ENCODE data around the gene NFE2L1. TPM values are rescaled to one million over a fixed set of nuclear protein-coding genes. Genes with fewer than 3 reads are reported as not detected.
A peak's percentile ranks its signal among the peaks of the same experiment; 100 is the strongest.

The NFE2L1 gene
- total and polyA plus RNA-seq, 2 of the 8 experiments (the other 6 are each of a cell fraction or from before 2014, with no cell fraction given), result 140 to 143 TPM

GRCh38 chr17:48106802-48107136, 58.6 kb downstream of the NFE2L1 start:
- 81% methylated on average over 13 of the region's 13 CpGs; no CpG with 5 or more reads in 1 of the 2 experiments for WGBS, 2 experiments (ENCODE audit: extremely low coverage in 1 of 2, insufficient coverage in 1 of 2, insufficient read length in 1 of 2, insufficient replicate concordance in 2 of 2, low coverage in 1 of 2, low lambda C conversion rate in 2 of 2, missing lambda C conversion rate in 1 of 2)
- CTCF ChIA-PET (ENCODE audit: partially characterized antibody), result interaction anchor here (0.9 to 6.0 kb wide), 9 partner anchors 10 to 111 kb away, joined by 3 to 33 read pairs (median 11); no protein-coding TSS in a partner anchor
- no peak for DNase-seq (ENCODE audit: low read depth in 1 of 2, low spot score in 2 of 2)

More at GRCh38 chr17:48106802-48107136, 58.6 kb downstream of the NFE2L1 start:
- H4K8ac ChIP-seq (ENCODE audit: extremely low read depth, insufficient read depth, low read length), result 0 out of 2 replicates have a peak overlapping the region, but pooled peaks have one; percentile 11
- POLR2A ChIA-PET (ENCODE audit: partially characterized antibody), result interaction anchor here (1.0 to 4.6 kb wide), 11 partner anchors 9 to 165 kb away, joined by 3 to 36 read pairs (median 4); partner anchors contain the start of genes NFE2L1 and PNPO
- H3K27ac ChIP-seq (ENCODE audit: low read depth, low read length), result no peak overlapping the region
- H3K18ac ChIP-seq (ENCODE audit: extremely low read depth, low read length), result no peak overlapping the region
- no peak overlapping the region for H3K56ac ChIP-seq (replicated peaks; ENCODE audit: insufficient read length, low read depth, low read length)
- peak overlapping the region; percentile 82 to 95 (median 88) for H3K4me3 ChIP-seq (ENCODE audit: extremely low read depth in 1 of 4, insufficient read depth in 2 of 4, low read depth in 3 of 4, low read length in 4 of 4)
- peak overlapping the region; percentile 81; the same call in 1 of the 2 replicates for H2BK15ac ChIP-seq (ENCODE audit: low read length)
- no peak overlapping the region for H4K5ac ChIP-seq (ENCODE audit: insufficient read length, low read depth, low read length)
- no peak overlapping the region for H2AK5ac ChIP-seq (ENCODE audit: low read depth, low read length)
- H3K4me1 ChIP-seq (replicated peaks in 1 of 4; ENCODE audit: control insufficient read depth in 3 of 4, insufficient read depth in 4 of 4, low read length in 3 of 4), result no peaks in the 10 kb centered on the region; a peak in 1 of 7 replicates
- H2AFZ ChIP-seq (ENCODE audit: low read length), result peak overlapping the region; percentile 98
- no peak overlapping the region for H2BK120ac ChIP-seq (replicated peaks; ENCODE audit: low read depth, low read length)
- no peak overlapping the region for H2BK5ac ChIP-seq (ENCODE audit: low read depth, low read length)
- H3K23me2 ChIP-seq (ENCODE audit: low read depth, low read length), result peaks cover 10% of the 10 kb centered on the region
- peaks cover 4 to 36% of the 10 kb centered on the region in 2 experiments for H3K79me2 ChIP-seq (ENCODE audit: control insufficient read depth in 1 of 2, insufficient read depth in 2 of 2, low read length in 2 of 2)
- no peak overlapping the region for H2BK20ac ChIP-seq (ENCODE audit: low read length)
- TF ChIP-seq, protein P1, sequence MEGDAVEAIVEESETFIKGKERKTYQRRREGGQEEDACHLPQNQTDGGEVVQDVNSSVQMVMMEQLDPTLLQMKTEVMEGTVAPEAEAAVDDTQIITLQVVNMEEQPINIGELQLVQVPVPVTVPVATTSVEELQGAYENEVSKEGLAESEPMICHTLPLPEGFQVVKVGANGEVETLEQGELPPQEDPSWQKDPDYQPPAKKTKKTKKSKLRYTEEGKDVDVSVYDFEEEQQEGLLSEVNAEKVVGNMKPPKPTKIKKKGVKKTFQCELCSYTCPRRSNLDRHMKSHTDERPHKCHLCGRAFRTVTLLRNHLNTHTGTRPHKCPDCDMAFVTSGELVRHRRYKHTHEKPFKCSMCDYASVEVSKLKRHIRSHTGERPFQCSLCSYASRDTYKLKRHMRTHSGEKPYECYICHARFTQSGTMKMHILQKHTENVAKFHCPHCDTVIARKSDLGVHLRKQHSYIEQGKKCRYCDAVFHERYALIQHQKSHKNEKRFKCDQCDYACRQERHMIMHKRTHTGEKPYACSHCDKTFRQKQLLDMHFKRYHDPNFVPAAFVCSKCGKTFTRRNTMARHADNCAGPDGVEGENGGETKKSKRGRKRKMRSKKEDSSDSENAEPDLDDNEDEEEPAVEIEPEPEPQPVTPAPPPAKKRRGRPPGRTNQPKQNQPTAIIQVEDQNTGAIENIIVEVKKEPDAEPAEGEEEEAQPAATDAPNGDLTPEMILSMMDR (IDR thresholded peaks at IDR 0.05; ENCODE audit: control extremely low read depth in 1 of 3, insufficient read depth in 1 of 3, low read depth in 1 of 3, low read length in 3 of 3), result no peak
- no peak for TF ChIP-seq BACH1 (IDR thresholded peaks at IDR 0.05; ENCODE audit: low read length)
- no peak for TF ChIP-seq SIRT6 (IDR thresholded peaks at IDR 0.05; ENCODE audit: low read length)
- TF ChIP-seq ATF2 (IDR thresholded peaks at IDR 0.05; ENCODE audit: low read length), result no peak
- TF ChIP-seq TCF12 (IDR thresholded peaks at IDR 0.05; ENCODE audit: low read depth, low read length), result no peak
- no peak overlapping the region for H2BK12ac ChIP-seq (ENCODE audit: low read depth, low read length)
- H4K20me1 ChIP-seq (replicated peaks in 1 of 2; ENCODE audit: control insufficient read depth in 1 of 2, insufficient read depth in 2 of 2, low read length in 2 of 2), result no peaks in the 10 kb centered on the region
- H3K9ac ChIP-seq (replicated peaks in 1 of 4; ENCODE audit: extremely low read depth in 1 of 4, low read depth in 3 of 4, low read length in 3 of 4), result peak overlapping the region in 2 of 4 experiments; percentile 5 to 65; a peak in 3 of 7 replicates
- H3K36me3 ChIP-seq (ENCODE audit: control insufficient read depth in 2 of 4, insufficient read depth in 4 of 4, low read length in 3 of 4), result no peaks in the 10 kb centered on the region
- no peak overlapping the region for H3K4ac ChIP-seq (replicated peaks; ENCODE audit: insufficient read length, low read depth, low read length)
- H3K79me1 ChIP-seq (ENCODE audit: low read depth, low read length), result no peaks in the 10 kb centered on the region
- no peaks in the 10 kb centered on the region for H3K9me3 ChIP-seq (ENCODE audit: insufficient read depth in 2 of 2, low read depth in 1 of 2, low read length in 1 of 2)
- no peak overlapping the region for H3K14ac ChIP-seq (ENCODE audit: insufficient read length)
- H4K91ac ChIP-seq (replicated peaks; ENCODE audit: insufficient read length, low read length), result no peak overlapping the region
- no peaks in the 10 kb centered on the region for H3K27me3 ChIP-seq (replicated peaks in 1 of 4; ENCODE audit: control insufficient read depth in 3 of 4, extremely low read depth in 1 of 4, insufficient read depth in 3 of 4, low read length in 3 of 4)
- H3K23ac ChIP-seq (ENCODE audit: insufficient read length), result no peak overlapping the region
- peak overlapping the region; percentile 87 to 91 for H3K4me2 ChIP-seq (ENCODE audit: insufficient read depth in 1 of 2, low read depth in 2 of 2, low read length in 2 of 2)
- FAIRE-seq, result no peak

All from H1 (cell line).